Measurements from ENCODE around the gene TCN2. TPM values are rescaled to one million over a fixed set of nuclear protein-coding genes. Genes with fewer than 3 reads are reported as not detected.
"Not testable (repeated sequence)": the region's sequence is repeated elsewhere in the genome, so short reads cannot be mapped to it uniquely, and the experiment has no call there.

TCN2 gene
- total and polyA plus RNA-seq, 7 donors, result 5.5 to 11.7 (median 8.4) TPM

DNA sequence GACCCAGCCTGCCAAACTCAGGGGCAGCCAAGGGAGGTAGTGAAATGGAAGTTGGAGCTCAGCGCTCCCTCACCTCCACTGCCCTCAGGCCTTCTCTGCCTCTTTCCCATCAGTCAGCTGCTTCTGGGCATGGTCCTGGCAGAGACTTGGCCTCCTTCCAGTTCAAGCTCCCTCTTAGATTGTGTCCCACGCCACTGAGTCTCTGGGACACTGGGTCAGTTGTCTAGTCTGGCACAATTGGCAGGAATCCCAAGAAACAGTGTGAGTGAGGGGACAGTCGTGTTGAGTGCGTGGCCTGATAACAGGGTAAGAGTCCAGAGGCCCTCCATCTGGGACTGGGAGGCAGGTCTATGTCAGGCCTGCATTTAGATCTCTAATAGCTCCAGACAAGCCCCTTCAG is 21.5 kb downstream of the TCN2 start:
- no peaks in the 10 kb centered on the region for H3K4me1 ChIP-seq
- H3K36me3 ChIP-seq (ENCODE audit: insufficient read depth in 1 of 2, low read depth in 1 of 2), result no peaks in the 10 kb centered on the region
- H3K27me3 ChIP-seq (ENCODE audit: insufficient read depth in 3 of 3, low read length in 2 of 3), result no peaks in the 10 kb centered on the region
- no peak overlapping the region for H3K4me3 ChIP-seq
- no peak for TF ChIP-seq CTCF (IDR thresholded peaks at IDR 0.05)
- DNase-seq (no peak), ATAC-seq (no peak)
- no peaks in the 10 kb centered on the region for H3K9me3 ChIP-seq
- WGBS, 3 donors, result 68 to 71% (median 69%) methylated on average over 4 of the region's 4 CpGs
- no peak overlapping the region for H3K27ac ChIP-seq
- intact Hi-C loops (cut with DNase I), result no loop called here

DNA sequence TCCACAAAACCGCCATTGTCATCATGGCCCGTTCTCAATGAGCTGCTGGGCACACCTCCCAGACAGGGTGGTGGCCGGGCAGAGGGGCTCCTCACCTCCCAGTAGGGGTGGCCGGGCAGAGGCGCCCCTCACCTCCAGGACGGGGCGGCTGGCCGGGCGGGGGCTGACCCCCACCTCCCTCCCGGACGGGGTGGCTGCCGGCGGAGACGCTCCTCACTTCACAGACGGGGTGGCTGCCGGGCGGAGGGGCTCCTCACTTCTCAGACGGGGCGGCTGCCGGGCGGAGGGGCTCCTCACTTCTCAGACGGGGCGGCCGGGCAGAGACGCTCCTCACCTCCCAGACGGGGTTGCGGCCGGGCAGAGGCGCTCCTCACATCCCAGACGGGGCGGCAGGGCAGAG is 24.5 kb downstream of the TCN2 start:
- H3K36me3 ChIP-seq (ENCODE audit: insufficient read depth in 1 of 2, low read depth in 1 of 2); DNase-seq; ATAC-seq; H3K9me3 ChIP-seq; H3K27ac ChIP-seq; H3K4me1 ChIP-seq; H3K27me3 ChIP-seq (ENCODE audit: insufficient read depth in 3 of 3, low read length in 2 of 3); H3K4me3 ChIP-seq: not testable (repeated sequence)
- 89 to 94% (median 91%) methylated on average over 17 to 18 of the region's 31 CpGs for WGBS, 3 donors
- intact Hi-C loops (cut with DNase I), result loop anchor here in 1 of 2 donors (5.0 kb wide), 2 partner anchors 36 to 286 kb away; partner anchors contain the start of gene DUSP18

GRCh38 chr22:30634471-30635233 is 27.7 kb downstream of the TCN2 start:
- H3K4me1 ChIP-seq, result peaks cover 17% of the 10 kb centered on the region
- H3K27me3 ChIP-seq (ENCODE audit: insufficient read depth in 3 of 3, low read length in 2 of 3), result no peaks in the 10 kb centered on the region
- peak overlapping the region; percentile 85 for H3K27ac ChIP-seq
- DNase-seq (peak; percentile 89 to 95), ATAC-seq (peak; percentile 74 to 84 (median 78))
- peak; percentile 97 for TF ChIP-seq CTCF (IDR thresholded peaks at IDR 0.05)
- no peaks in the 10 kb centered on the region for H3K36me3 ChIP-seq (ENCODE audit: insufficient read depth in 1 of 2, low read depth in 1 of 2)
- H3K4me3 ChIP-seq, result peak overlapping the region; percentile 87
- WGBS, 3 donors, result 11 to 12% (median 11%) methylated on average over 29 of the region's 29 CpGs
- no peaks in the 10 kb centered on the region for H3K9me3 ChIP-seq
- intact Hi-C loops (cut with DNase I), result loop anchor here (1.0 to 5.0 kb wide), 6 partner anchors 33 to 288 kb away; partner anchors contain the start of gene DUSP18 (in 1 of the 2)

DNA sequence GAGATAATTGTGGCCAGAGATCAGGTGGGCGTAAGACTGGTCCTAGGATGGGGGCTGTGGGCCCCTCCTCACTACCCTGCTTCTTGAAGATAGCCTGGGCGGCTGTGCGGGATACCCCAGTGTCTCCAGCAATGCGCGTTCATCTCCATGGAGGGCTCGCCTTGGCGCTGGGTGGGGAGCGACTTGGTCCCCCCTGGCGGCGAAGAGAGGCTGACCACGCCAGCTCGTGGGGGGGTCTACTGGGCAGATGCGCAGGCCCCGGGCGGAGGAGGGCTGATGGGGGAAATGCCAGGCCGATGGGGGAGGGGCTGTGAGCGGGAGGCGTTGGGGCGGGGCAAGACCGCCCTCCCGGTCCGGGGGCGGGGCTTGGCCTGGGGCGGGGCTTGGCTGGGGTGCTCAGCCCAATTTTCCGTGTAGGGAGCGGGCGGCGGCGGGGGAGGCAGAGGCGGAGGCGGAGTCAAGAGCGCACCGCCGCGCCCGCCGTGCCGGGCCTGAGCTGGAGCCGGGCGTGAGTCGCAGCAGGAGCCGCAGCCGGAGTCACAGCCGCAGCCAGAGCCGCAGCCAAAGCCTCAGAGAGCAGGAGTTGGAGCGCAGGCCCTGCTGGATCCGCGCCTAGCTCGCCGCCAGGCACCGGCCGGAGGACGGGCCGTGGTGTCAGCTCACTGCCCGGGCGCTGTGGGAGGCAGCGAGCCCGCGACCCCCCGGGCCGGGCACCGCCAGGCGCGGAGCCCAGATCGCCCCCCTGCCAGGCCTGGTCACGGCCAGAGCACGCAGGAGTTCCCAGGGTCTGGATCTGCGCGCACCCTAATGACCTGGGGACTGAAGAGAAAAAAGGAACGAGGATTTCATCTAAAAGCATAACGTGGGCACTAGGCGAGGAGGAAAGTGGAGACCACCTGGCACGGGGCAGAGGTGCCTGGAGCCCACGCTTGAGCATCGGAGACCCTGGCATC is 28.6 kb downstream of the TCN2 start, which contains the start of gene SLC35E4:
TSS of gene SLC35E4 (plus strand) at position 509 of the 953 bp plus-strand sequence. CDS start 670 bp downstream, outside the sequence.
- H3K4me1 ChIP-seq, result peaks cover 26% of the 10 kb centered on the region
- TF ChIP-seq CTCF (IDR thresholded peaks at IDR 0.05), result peak; percentile 5
- intact Hi-C loops (cut with DNase I), result loop anchor here (5.0 kb wide), 2 partner anchors 62 to 287 kb away; no protein-coding TSS in a partner anchor
- no peaks in the 10 kb centered on the region for H3K36me3 ChIP-seq (ENCODE audit: insufficient read depth in 1 of 2, low read depth in 1 of 2)
- H3K9me3 ChIP-seq, result no peaks in the 10 kb centered on the region
- ATAC-seq (peak; percentile 90 to 91 (median 91)), DNase-seq (peak; percentile 96 to 97)
- peak within 1 kb of the TSS; percentile 87 for H3K4me3 ChIP-seq
- H3K27ac ChIP-seq, result peak within 1 kb of the TSS; percentile 85
- 1 to 2% (median 2%) methylated on average over 53 to 75 of the region's 75 CpGs for WGBS, 3 donors
- no peaks in the 10 kb centered on the region for H3K27me3 ChIP-seq (ENCODE audit: insufficient read depth in 3 of 3, low read length in 2 of 3)
